A549 (cell line): ENCODE measurements around the gene TRAPPC11.

ENCODE experiments used
- KDM5A ChIP-seq: fragments of 200-600 bp; sonication (generic); IDR thresholded peaks from 2 replicates; pipeline ENCODE4 v1.6.1; 2016; ENCODE audit warnings: antibody characterized with exemption, mild to moderate bottlenecking
- POLR2A ChIP-seq: IDR thresholded peaks from 2 replicates; pipeline ENCODE4 v1.6.1; 2012; ENCODE audit warnings: mild to moderate bottlenecking, low read length
- TF ChIP-seq, protein P1 (sequence below): fragments of >200 bp; sonication (Bioruptor Twin); formaldehyde crosslinking; IDR thresholded peaks from 3 replicates; pipeline ENCODE4 v1.5.1; 2016

DNA sequence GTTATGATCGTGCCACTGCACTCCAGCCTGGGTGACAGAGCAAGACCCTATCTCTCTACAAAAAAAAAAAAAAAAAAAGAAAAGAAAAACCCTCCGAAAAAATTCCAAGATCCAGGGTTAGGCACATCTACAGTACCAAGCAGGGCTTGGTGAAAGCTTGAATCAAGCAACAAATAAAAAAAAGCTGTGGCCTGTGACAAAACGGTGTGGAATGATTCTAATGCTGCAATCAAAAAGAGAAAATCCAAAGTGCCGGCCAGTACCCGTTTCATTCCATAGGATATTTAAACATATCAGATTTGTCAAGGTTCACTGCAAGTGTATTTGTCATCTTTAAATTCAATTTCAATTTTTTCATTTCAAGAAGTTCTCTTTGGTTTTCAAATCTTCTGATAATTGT, 20.7 kb upstream of the TRAPPC11 start:
- TF ChIP-seq KDM5A (no peak), POLR2A (no peak)
- TF ChIP-seq, protein P1, sequence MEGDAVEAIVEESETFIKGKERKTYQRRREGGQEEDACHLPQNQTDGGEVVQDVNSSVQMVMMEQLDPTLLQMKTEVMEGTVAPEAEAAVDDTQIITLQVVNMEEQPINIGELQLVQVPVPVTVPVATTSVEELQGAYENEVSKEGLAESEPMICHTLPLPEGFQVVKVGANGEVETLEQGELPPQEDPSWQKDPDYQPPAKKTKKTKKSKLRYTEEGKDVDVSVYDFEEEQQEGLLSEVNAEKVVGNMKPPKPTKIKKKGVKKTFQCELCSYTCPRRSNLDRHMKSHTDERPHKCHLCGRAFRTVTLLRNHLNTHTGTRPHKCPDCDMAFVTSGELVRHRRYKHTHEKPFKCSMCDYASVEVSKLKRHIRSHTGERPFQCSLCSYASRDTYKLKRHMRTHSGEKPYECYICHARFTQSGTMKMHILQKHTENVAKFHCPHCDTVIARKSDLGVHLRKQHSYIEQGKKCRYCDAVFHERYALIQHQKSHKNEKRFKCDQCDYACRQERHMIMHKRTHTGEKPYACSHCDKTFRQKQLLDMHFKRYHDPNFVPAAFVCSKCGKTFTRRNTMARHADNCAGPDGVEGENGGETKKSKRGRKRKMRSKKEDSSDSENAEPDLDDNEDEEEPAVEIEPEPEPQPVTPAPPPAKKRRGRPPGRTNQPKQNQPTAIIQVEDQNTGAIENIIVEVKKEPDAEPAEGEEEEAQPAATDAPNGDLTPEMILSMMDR, result no peak
